Coronary artery (tissue), 2 donors: ENCODE results near the gene COX6B2.

Source experiments
- DNase-seq: peaks from one replicate; pipeline ENCODE4 v3.0.0-alpha.2; 2017; ENCODE audit warnings: low spot score
- H3K27ac ChIP-seq, 2 donors: fragments of 200-600 bp; sonication (generic); one replicate each; pipeline ENCODE4 v1.5.1; 2016 to 2019
- H3K4me3 ChIP-seq: fragments of 200-600 bp; sonication (generic); 2 replicates; pipeline ENCODE4 v1.5.1; 2016; ENCODE audit warnings: mild to moderate bottlenecking, moderate library complexity
- TF ChIP-seq, protein P1 (sequence below): fragments of 200-600 bp; sonication (generic); IDR thresholded peaks from one replicate; pipeline ENCODE4 v1.5.1; 2019; ENCODE audit warnings: antibody characterized with exemption

Gene COX6B2

GRCh38 chr19:55365245-55365644, 10.7 kb upstream of the COX6B2 start:
- H3K27ac ChIP-seq = no peak overlapping the region
- no peak for DNase-seq
- H3K4me3 ChIP-seq = no peak overlapping the region
- TF ChIP-seq, protein P1, sequence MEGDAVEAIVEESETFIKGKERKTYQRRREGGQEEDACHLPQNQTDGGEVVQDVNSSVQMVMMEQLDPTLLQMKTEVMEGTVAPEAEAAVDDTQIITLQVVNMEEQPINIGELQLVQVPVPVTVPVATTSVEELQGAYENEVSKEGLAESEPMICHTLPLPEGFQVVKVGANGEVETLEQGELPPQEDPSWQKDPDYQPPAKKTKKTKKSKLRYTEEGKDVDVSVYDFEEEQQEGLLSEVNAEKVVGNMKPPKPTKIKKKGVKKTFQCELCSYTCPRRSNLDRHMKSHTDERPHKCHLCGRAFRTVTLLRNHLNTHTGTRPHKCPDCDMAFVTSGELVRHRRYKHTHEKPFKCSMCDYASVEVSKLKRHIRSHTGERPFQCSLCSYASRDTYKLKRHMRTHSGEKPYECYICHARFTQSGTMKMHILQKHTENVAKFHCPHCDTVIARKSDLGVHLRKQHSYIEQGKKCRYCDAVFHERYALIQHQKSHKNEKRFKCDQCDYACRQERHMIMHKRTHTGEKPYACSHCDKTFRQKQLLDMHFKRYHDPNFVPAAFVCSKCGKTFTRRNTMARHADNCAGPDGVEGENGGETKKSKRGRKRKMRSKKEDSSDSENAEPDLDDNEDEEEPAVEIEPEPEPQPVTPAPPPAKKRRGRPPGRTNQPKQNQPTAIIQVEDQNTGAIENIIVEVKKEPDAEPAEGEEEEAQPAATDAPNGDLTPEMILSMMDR = no peak

GRCh38 chr19:55362990-55363716, 8.6 kb upstream of the COX6B2 start, which contains the start of gene GARIN5B:
TSS of gene GARIN5B (minus strand) at chr19:55363260. CDS start at chr19:55363066, 194 bp downstream.
- Histone ChIP-seq H3K4me3 (no peak within 1 kb of the TSS), H3K27ac (no peak within 1 kb of the TSS)
- DNase-seq = no peak
- TF ChIP-seq, protein P1 = no peak

- Histone ChIP-seq H3K4me3 (no peak overlapping the region), H3K27ac (no peak overlapping the region)
- TF ChIP-seq, protein P1 = no peak
- DNase-seq = no peak
Measured at GRCh38 chr19:55362174-55362989, 7.9 kb upstream of the COX6B2 start.

- no peak overlapping the region for H3K4me3 ChIP-seq
- H3K27ac ChIP-seq = no peak overlapping the region
- DNase-seq = no peak
- TF ChIP-seq, protein P1 = no peak
Measured at GRCh38 chr19:55360902-55361301, 6.4 kb upstream of the COX6B2 start.

- no peak for DNase-seq
- TF ChIP-seq, protein P1 = no peak
- no peak overlapping the region for H3K4me3 ChIP-seq
- no peak overlapping the region for H3K27ac ChIP-seq
Measured at GRCh38 chr19:55358943-55359908, 4.7 kb upstream of the COX6B2 start.

- Histone ChIP-seq H3K4me3 (no peak overlapping the region), H3K27ac (no peak overlapping the region)
- no peak for DNase-seq
- TF ChIP-seq, protein P1 = no peak
Measured at GRCh38 chr19:55358493-55358892, 4.0 kb upstream of the COX6B2 start.
